ACHN (cell line): ENCODE data around the gene GRIK2.

ENCODE experiments used
- DNase-seq: peaks from one replicate; pipeline ENCODE4 v3.0.0-alpha.2; 2015
- in situ Hi-C: cut with HindIII; loops from 2 replicates; pipeline ENCODE4 v1.10.0; 2017; ENCODE audit warnings: low sequenced_read_pairs, low pct_ligation_motif_present, low pct_unique_long_range_greater_than_20kb

Gene GRIK2

GRCh38 chr6:101398716-101399615, 5.5 kb downstream of the GRIK2 start:
- no peak for DNase-seq
- in situ Hi-C loops: no loop called here

- in situ Hi-C loops: no loop called here
- no peak for DNase-seq
Observed at GRCh38 chr6:101399616-101400162, 6.2 kb downstream of the GRIK2 start.

- in situ Hi-C loops: no loop called here
- DNase-seq: no peak
Observed at GRCh38 chr6:101400326-101401135, 7.0 kb downstream of the GRIK2 start.

- no peak for DNase-seq
- in situ Hi-C loops: no loop called here
Observed at GRCh38 chr6:101401171-101401570, 7.7 kb downstream of the GRIK2 start.

- no peak for DNase-seq
- in situ Hi-C loops: no loop called here
Observed at GRCh38 chr6:101401792-101402621, 8.5 kb downstream of the GRIK2 start.

GRCh38 chr6:101402622-101403031, 9.1 kb downstream of the GRIK2 start:
- no peak for DNase-seq
- in situ Hi-C loops: no loop called here

- in situ Hi-C loops: no loop called here
- no peak for DNase-seq
Observed at GRCh38 chr6:101403216-101403945, 9.9 kb downstream of the GRIK2 start.

GRCh38 chr6:101404775-101405174, 11.3 kb downstream of the GRIK2 start:
- DNase-seq: no peak
- in situ Hi-C loops: no loop called here

GRCh38 chr6:101413773-101414172, 20.3 kb downstream of the GRIK2 start:
- DNase-seq: no peak
- in situ Hi-C loops: no loop called here

GRCh38 chr6:101417900-101418299, 24.4 kb downstream of the GRIK2 start:
- no peak for DNase-seq

GRCh38 chr6:101422251-101422650, 28.7 kb downstream of the GRIK2 start:
- DNase-seq: no peak
- in situ Hi-C loops: no loop called here

More at GRCh38 chr6:101417900-101418299, 24.4 kb downstream of the GRIK2 start:
- in situ Hi-C loops: no loop called here

- DNase-seq: no peak
- in situ Hi-C loops: no loop called here
Observed at GRCh38 chr6:101422811-101423210, 29.3 kb downstream of the GRIK2 start.

- in situ Hi-C loops: no loop called here
- DNase-seq: no peak
Observed at GRCh38 chr6:101429270-101429669, 35.8 kb downstream of the GRIK2 start.

- in situ Hi-C loops: no loop called here
- DNase-seq: no peak
Observed at GRCh38 chr6:101429845-101430244, 36.3 kb downstream of the GRIK2 start.

- in situ Hi-C loops: no loop called here
- DNase-seq: no peak
Observed at GRCh38 chr6:101433141-101433540, 39.6 kb downstream of the GRIK2 start.

GRCh38 chr6:101434601-101435000, 41.1 kb downstream of the GRIK2 start:
- in situ Hi-C loops: no loop called here
- DNase-seq: no peak

- no peak for DNase-seq
- in situ Hi-C loops: no loop called here
Observed at GRCh38 chr6:101435038-101435437, 41.5 kb downstream of the GRIK2 start.

GRCh38 chr6:101439790-101440189, 46.3 kb downstream of the GRIK2 start:
- in situ Hi-C loops: no loop called here
- DNase-seq: no peak
